AG04450 (cell line): Measurements from ENCODE around the gene ADPRHL1. TPM values are rescaled to one million over a fixed set of nuclear protein-coding genes. Genes with fewer than 3 reads are reported as not detected.

Source experiments
- CTCF ChIA-PET: fragments of 300-600, 350-600 bp; formaldehyde crosslinking; extraction: SDS; loops from one replicate; lab custom pipeline; 2022; ENCODE audit warnings: antibody characterized with exemption, inconsistent platforms; lab: Charles Lee
- POLR2A ChIA-PET: fragments of 350-600 bp; formaldehyde crosslinking; extraction: SDS; loops from one replicate; lab custom pipeline; 2021; ENCODE audit warnings: antibody characterized with exemption, inconsistent platforms; lab: Yijun Ruan, JAX
- DNase-seq: peaks from one replicate; pipeline ENCODE4 v3.0.0-alpha.2; 2011; ENCODE audit warnings: low read depth, low spot score
- H3K27ac ChIP-seq: one replicate; pipeline ENCODE4 v1.5.1; 2012; ENCODE audit warnings: low read depth, low read length, control low read depth
- H3K27me3 ChIP-seq: one replicate; pipeline ENCODE4 v1.6.0; 2012; ENCODE audit warnings: low read length; ENCODE audit not compliant: control insufficient read depth, insufficient read depth
- H3K4me3 ChIP-seq: 2 replicates; pipeline ENCODE4 v1.5.1; 2011; ENCODE audit warnings: mild to moderate bottlenecking, low read depth, low read length, control low read depth
- H3K9me3 ChIP-seq: 2 replicates; pipeline ENCODE4 v1.5.1; 2012; ENCODE audit warnings: low read length; ENCODE audit not compliant: control insufficient read depth, insufficient read depth
- CTCF ChIP-seq: IDR thresholded peaks from 2 replicates; pipeline ENCODE4 v1.5.1; 2011; ENCODE audit warnings: low read depth, low read length, control low read depth, inconsistent platforms
- polyA minus RNA-seq: library from RNA; depleted of rRNA, polyadenylated mRNA; stranded (reverse); fragments of >200 nt; gene quantifications from 2 replicates; pipeline ENCODE4 v1.2.3, GENCODE V29; 2011; rRNA and poly(A)+ RNA removed
- polyA plus RNA-seq: library from polyadenylated mRNA; depleted of rRNA; stranded (reverse); fragments of >200 nt; gene quantifications from 2 replicates; pipeline ENCODE4 v1.2.3, GENCODE V29; 2011; rRNA removed

ADPRHL1 gene
- polyA plus RNA-seq (0.35 and 0.41 TPM in 2 replicates), polyA minus RNA-seq (0.28 and 0.65 TPM in 2 replicates)

- no peak for TF ChIP-seq CTCF
- Histone ChIP-seq H3K27me3 (no peaks in the 10 kb centered on the region), H3K9me3 (no peaks in the 10 kb centered on the region), H3K4me3 (no peak within 1 kb of the TSS), H3K27ac (no peak within 1 kb of the TSS)
- CTCF ChIA-PET, result interaction anchor here (1.0 to 1.5 kb wide), 3 partner anchors 13 to 109 kb away, joined by 3 to 4 read pairs (median 3); no protein-coding TSS in a partner anchor
- DNase-seq, result no peak
- POLR2A ChIA-PET, result no interaction called here
Observed at GRCh38 chr13:113452942-113453901, at the start of gene ADPRHL1. Gene ADPRHL1, minus strand, starts transcription at chr13:113453488. Its CDS starts 51 bp downstream, at chr13:113453437.

- TF ChIP-seq CTCF, result no peak
- CTCF ChIA-PET, result no interaction called here
- DNase-seq, result no peak
- Histone ChIP-seq H3K4me3 (no peak overlapping the region), H3K27ac (no peak overlapping the region), H3K9me3 (peaks cover 3% of the 10 kb centered on the region; the same call in 1 of the 2 replicates), H3K27me3 (no peaks in the 10 kb centered on the region)
- POLR2A ChIA-PET, result no interaction called here
Observed at GRCh38 chr13:113502686-113503085, 49.4 kb upstream of the ADPRHL1 start.

GRCh38 chr13:113500530-113501265 lies 47.4 kb upstream of the ADPRHL1 start:
- POLR2A ChIA-PET, result no interaction called here
- TF ChIP-seq CTCF, result no peak
- H3K27me3 ChIP-seq, result no peaks in the 10 kb centered on the region
- H3K4me3 ChIP-seq, result no peak overlapping the region
- H3K9me3 ChIP-seq, result peaks cover 3% of the 10 kb centered on the region; the same call in 1 of the 2 replicates
- H3K27ac ChIP-seq, result no peak overlapping the region
- CTCF ChIA-PET, result no interaction called here
- DNase-seq, result no peak

- no peak overlapping the region for H3K4me3 ChIP-seq
- H3K27ac ChIP-seq, result no peak overlapping the region
- H3K9me3 ChIP-seq, result peaks cover 3% of the 10 kb centered on the region; the same call in 1 of the 2 replicates
- TF ChIP-seq CTCF, result no peak
- CTCF ChIA-PET, result no interaction called here
- H3K27me3 ChIP-seq, result no peaks in the 10 kb centered on the region
- no peak for DNase-seq
- POLR2A ChIA-PET, result no interaction called here
Observed at GRCh38 chr13:113499936-113500335, 46.6 kb upstream of the ADPRHL1 start.
